H1 (cell line): ENCODE results near the gene UBA3. TPM values are rescaled to one million over a fixed set of nuclear protein-coding genes. Genes with fewer than 3 reads are reported as not detected.

Source experiments
- CTCF ChIA-PET: fragments of 300-600 bp; sonication (Branson Sonifier 250); formaldehyde crosslinking; loops from one replicate; lab custom pipeline; 2021; ENCODE audit not compliant: partially characterized antibody; lab: Charles Lee
- POLR2A ChIA-PET: fragments of 300-600 bp; sonication (Branson Sonifier 250); formaldehyde crosslinking; loops from one replicate; lab custom pipeline; 2021; ENCODE audit warnings: inconsistent platforms; ENCODE audit not compliant: partially characterized antibody; lab: Charles Lee
- DNase-seq, 2 experiments: peaks; one replicate each; pipeline versions ENCODE4 v3.0.0 to v3.0.0-alpha.2; 2010 to 2022; ENCODE audit warnings: low spot score in 2 of 2, low read depth in 1 of 2, mixed read lengths in 1 of 2
- FAIRE-seq: peaks from 2 replicates; lab custom pipeline; 2011; peaks lifted over from hg19 to GRCh38; lab: Jason Lieb, UNC
- H2AFZ ChIP-seq: 2 replicates; pipeline ENCODE4 v1.8.1; 2012; ENCODE audit warnings: low read length, inconsistent platforms
- H2AK5ac ChIP-seq: 2 replicates; pipeline ENCODE4 v1.6.1; 2013; ENCODE audit warnings: low read depth, low read length
- H2BK120ac ChIP-seq: replicated peaks from 2 replicates; pipeline ENCODE3; 2013; ENCODE audit warnings: low read depth, low read length, inconsistent platforms
- H2BK12ac ChIP-seq: 2 replicates; pipeline ENCODE4 v1.6.1; 2013; ENCODE audit warnings: low read depth, low read length
- H2BK15ac ChIP-seq: 2 replicates; pipeline ENCODE4 v1.6.1; 2013; ENCODE audit warnings: low read length
- H2BK20ac ChIP-seq: 2 replicates; pipeline ENCODE4 v1.6.1; 2013; ENCODE audit warnings: low read length
- H2BK5ac ChIP-seq: 2 replicates; pipeline ENCODE4 v1.6.1; 2013; ENCODE audit warnings: low read depth, low read length
- H3K14ac ChIP-seq: 2 replicates; pipeline ENCODE4 v1.6.1; 2013; ENCODE audit warnings: inconsistent platforms; ENCODE audit not compliant: insufficient read length
- H3K18ac ChIP-seq: 2 replicates; pipeline ENCODE4 v1.6.1; 2013; ENCODE audit warnings: low read length; ENCODE audit errors: extremely low read depth
- H3K23ac ChIP-seq: 2 replicates; pipeline ENCODE4 v1.6.1; 2013; ENCODE audit warnings: inconsistent platforms; ENCODE audit not compliant: insufficient read length
- H3K23me2 ChIP-seq: 2 replicates; pipeline ENCODE4 v1.6.1; 2013; ENCODE audit warnings: low read depth, low read length
- H3K27ac ChIP-seq: 2 replicates; pipeline ENCODE4 v1.6.1; 2011; ENCODE audit warnings: low read depth, low read length, inconsistent platforms
- H3K27me3 ChIP-seq, 4 experiments: replicated peaks in 1 of 4; 1 replicate in 1 of 4; 2 replicates in 3 of 4; pipeline versions ENCODE4 v1.6.1 to v1.8.1; 2011 to 2013; ENCODE audit warnings: low read length in 3 of 4, mild to moderate bottlenecking in 3 of 4, inconsistent platforms in 2 of 4, mixed read lengths in 2 of 4, moderate library complexity in 1 of 4; ENCODE audit not compliant: control insufficient read depth in 3 of 4, insufficient read depth in 3 of 4; ENCODE audit errors: extremely low read depth in 1 of 4
- H3K36me3 ChIP-seq, 4 experiments: 2 replicates each; pipeline versions ENCODE4 v1.6.1 to v1.8.1; 2011 to 2013; ENCODE audit warnings: mild to moderate bottlenecking in 4 of 4, low read length in 3 of 4, moderate library complexity in 2 of 4, control low read depth in 1 of 4, inconsistent platforms in 1 of 4; ENCODE audit not compliant: insufficient read depth in 4 of 4, control insufficient read depth in 2 of 4
- H3K4ac ChIP-seq: replicated peaks from 2 replicates; pipeline ENCODE3; 2013; ENCODE audit warnings: low read length, low read depth, mixed read lengths, inconsistent platforms; ENCODE audit not compliant: insufficient read length
- H3K4me1 ChIP-seq, 4 experiments: replicated peaks in 1 of 4; 1 replicate in 1 of 4; 2 replicates in 3 of 4; pipeline versions ENCODE4 v1.6.1 to v1.8.1; 2011 to 2013; ENCODE audit warnings: low read length in 3 of 4, inconsistent platforms in 2 of 4, mixed read lengths in 1 of 4; ENCODE audit not compliant: insufficient read depth in 4 of 4, control insufficient read depth in 3 of 4
- H3K4me2 ChIP-seq, 2 experiments: 2 replicates each; pipeline versions ENCODE4 v1.6.1 to v1.8.1; 2011 to 2013; ENCODE audit warnings: low read depth in 2 of 2, low read length in 2 of 2, control low read depth in 1 of 2, inconsistent platforms in 1 of 2, mild to moderate bottlenecking in 1 of 2; ENCODE audit not compliant: insufficient read depth in 1 of 2
- H3K4me3 ChIP-seq, 4 experiments: fragments of 200-600, 300-600 bp in 1 of 4; sonication (generic), shearing (Covaris generic), sonication (Bioruptor Twin) in 1 of 4; 2 replicates each; pipeline versions ENCODE4 v1.5.1 to v1.8.1; 2011 to 2016; ENCODE audit warnings: low read length in 4 of 4, low read depth in 3 of 4, control low read depth in 2 of 4, inconsistent platforms in 2 of 4, mild to moderate bottlenecking in 2 of 4, mixed read lengths in 1 of 4, moderate library complexity in 1 of 4; ENCODE audit not compliant: insufficient read depth in 2 of 4; ENCODE audit errors: extremely low read depth in 1 of 4
- H3K56ac ChIP-seq: replicated peaks from 2 replicates; pipeline ENCODE3; 2013; ENCODE audit warnings: low read depth, mild to moderate bottlenecking, mixed read lengths, low read length, inconsistent platforms; ENCODE audit not compliant: insufficient read length
- H3K79me1 ChIP-seq: 2 replicates; pipeline ENCODE4 v1.6.1; 2013; ENCODE audit warnings: low read depth, low read length, control low read depth
- H3K79me2 ChIP-seq, 2 experiments: 2 replicates each; pipeline versions ENCODE4 v1.6.1 to v1.8.1; 2012 to 2013; ENCODE audit warnings: low read length in 2 of 2, mild to moderate bottlenecking in 2 of 2, inconsistent platforms in 1 of 2; ENCODE audit not compliant: insufficient read depth in 2 of 2, control insufficient read depth in 1 of 2
- H3K9ac ChIP-seq, 4 experiments: replicated peaks in 1 of 4; 1 replicate in 1 of 4; 2 replicates in 3 of 4; pipeline versions ENCODE4 v1.6.1 to v1.8.1; 2011 to 2013; ENCODE audit warnings: low read depth in 3 of 4, low read length in 3 of 4, control low read depth in 2 of 4, mild to moderate bottlenecking in 2 of 4, moderate library complexity in 2 of 4, inconsistent platforms in 1 of 4; ENCODE audit errors: extremely low read depth in 1 of 4
- H3K9me3 ChIP-seq, 2 experiments: 2 replicates each; pipeline versions ENCODE4 v1.6.1 to v1.8.1; 2012 to 2013; ENCODE audit warnings: mild to moderate bottlenecking in 2 of 2, moderate library complexity in 2 of 2, control low read depth in 1 of 2, inconsistent platforms in 1 of 2, low read depth in 1 of 2, low read length in 1 of 2, mixed read lengths in 1 of 2; ENCODE audit not compliant: insufficient read depth in 2 of 2
- H4K20me1 ChIP-seq, 2 experiments: replicated peaks in 1 of 2; 2 replicates each; pipeline versions ENCODE3 to v1.8.1; 2011 to 2013; ENCODE audit warnings: inconsistent platforms in 2 of 2, low read length in 2 of 2, mild to moderate bottlenecking in 1 of 2; ENCODE audit not compliant: insufficient read depth in 2 of 2, control insufficient read depth in 1 of 2
- H4K5ac ChIP-seq: 2 replicates; pipeline ENCODE4 v1.6.1; 2013; ENCODE audit warnings: low read length, low read depth, mixed read lengths, inconsistent platforms; ENCODE audit not compliant: insufficient read length
- H4K8ac ChIP-seq: 2 replicates; pipeline ENCODE4 v1.8.0; 2013; ENCODE audit warnings: mild to moderate bottlenecking, moderate library complexity, low read length, inconsistent platforms; ENCODE audit not compliant: insufficient read depth; ENCODE audit errors: extremely low read depth
- H4K91ac ChIP-seq: replicated peaks from 2 replicates; pipeline ENCODE3; 2013; ENCODE audit warnings: low read length, mixed read lengths, inconsistent platforms; ENCODE audit not compliant: insufficient read length
- CBX5 ChIP-seq: fragments of 300-800, 300-1000 bp; sonication (generic); IDR thresholded peaks from 2 replicates; pipeline ENCODE4 v1.7.1; 2016; ENCODE audit warnings: antibody characterized with exemption, low read length, low read depth
- CHD1 ChIP-seq: IDR thresholded peaks from 2 replicates; pipeline ENCODE4 v1.6.1; 2012; ENCODE audit warnings: low read depth, low read length, improper control_type of control experiment
- GABPA ChIP-seq: IDR thresholded peaks from 2 replicates; pipeline ENCODE4 v1.6.1; 2011; ENCODE audit warnings: mild to moderate bottlenecking, low read length, moderate library complexity, borderline replicate concordance; ENCODE audit not compliant: insufficient read depth
- SIRT6 ChIP-seq: IDR thresholded peaks from one replicate; pipeline ENCODE4 v1.7.1; 2012; ENCODE audit warnings: low read length, inconsistent platforms
- SIX5 ChIP-seq: IDR thresholded peaks from 2 replicates; pipeline ENCODE4 v1.6.1; 2011; ENCODE audit warnings: mild to moderate bottlenecking, low read depth, low read length
- WGBS, 2 experiments: shearing (Covaris generic) in 1 of 2; methylation state at CpG; one replicate each; pipeline versions ENCODE4 v1.1.6 to v1.1.7; 2013 to 2015; ENCODE audit warnings: low lambda C conversion rate in 2 of 2, mixed read lengths in 2 of 2, inconsistent platforms in 1 of 2, low coverage in 1 of 2, missing lambda C conversion rate in 1 of 2; ENCODE audit not compliant: insufficient replicate concordance in 2 of 2, insufficient coverage in 1 of 2, insufficient read length in 1 of 2; ENCODE audit errors: extremely low coverage in 1 of 2, missing lambda C conversion rate in 1 of 2; 5-methylcytosine and 5-hydroxymethylcytosine counted together
- polyA plus RNA-seq, 7 experiments: library from polyadenylated mRNA; depleted of rRNA in 3 of 7; stranded (reverse) in 5 of 7; unstranded in 2 of 7; fragments of >200 nt in 5 of 7; fragments of 200-250 nt in 2 of 7; gene quantifications; 1 replicate in 5 of 7; 2 replicates in 1 of 7; 4 replicates in 1 of 7; pipeline versions ENCODE4 v1.2.1 to v1.2.3, GENCODE V29; 2011 to 2013; ENCODE audit warnings: missing spikeins in 2 of 7, mixed read lengths in 2 of 7
- total RNA-seq: library from RNA; stranded (reverse); fragmentation: NEBNext Ultra II Directional; extraction: Animal tissue kit (Norgen Biotek cat#: 25700); gene quantifications from 2 replicates; pipeline ENCODE4 v1.2.1, GENCODE V29; 2021

Gene UBA3
- total and polyA plus RNA-seq, 2 of the 8 experiments (the other 6 are each of a cell fraction or from before 2014, with no cell fraction given), result 40.8 to 97.8 TPM

DNA sequence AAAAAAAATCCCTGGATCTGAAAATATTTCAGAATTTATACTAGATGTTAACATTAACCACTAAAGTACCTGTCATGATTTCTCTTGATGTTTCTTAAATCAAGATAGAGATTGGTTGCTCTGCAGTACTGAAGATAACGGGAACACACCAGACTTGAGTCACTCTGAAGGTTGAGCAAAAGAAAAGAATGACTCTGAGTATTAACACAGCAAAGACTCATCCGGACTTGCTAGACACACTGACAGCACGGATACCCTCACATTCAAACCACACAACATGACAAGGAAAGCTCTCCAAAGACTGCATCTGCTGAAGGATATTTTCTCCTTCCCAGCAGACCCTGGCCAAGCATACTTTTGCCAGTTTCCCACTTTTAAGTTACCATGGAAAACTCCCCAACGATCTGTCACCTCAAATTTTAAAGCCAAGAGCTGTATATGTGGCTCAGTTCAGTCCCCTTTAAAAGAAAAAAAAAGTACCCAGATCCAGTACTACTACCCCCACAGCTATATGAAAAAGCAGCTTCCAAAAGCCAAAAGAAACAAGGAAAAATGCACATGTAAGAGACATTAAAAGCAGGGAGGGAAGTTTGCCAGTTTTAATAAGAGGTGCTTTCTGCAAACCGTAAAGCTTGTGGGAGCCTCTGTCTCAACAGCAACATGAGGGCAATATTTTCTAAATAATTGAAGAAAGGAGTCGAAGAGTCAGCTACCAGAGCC, 74.9 kb downstream of the UBA3 start:
- CTCF ChIA-PET, result interaction anchor here (1.2 to 1.6 kb wide), 3 partner anchors 8 to 10 kb away, joined by 3 to 7 read pairs (median 4); no protein-coding TSS in a partner anchor
- Histone ChIP-seq H3K4me2 (no peak overlapping the region), H3K18ac (no peak overlapping the region), H4K5ac (no peak overlapping the region), H3K79me1 (no peaks in the 10 kb centered on the region), H2AFZ (no peak overlapping the region), H3K36me3 (peaks cover 0 to 19% (median 4%) of the 10 kb centered on the region in 4 experiments; a peak in 4 of 8 replicates), H2BK20ac (no peak overlapping the region), H3K79me2 (no peaks in the 10 kb centered on the region), H3K27ac (no peak overlapping the region), H4K20me1 (no peaks in the 10 kb centered on the region), H3K14ac (no peak overlapping the region), H2BK15ac (no peak overlapping the region), H3K9me3 (no peaks in the 10 kb centered on the region), H2AK5ac (no peak overlapping the region), H3K4ac (no peak overlapping the region), H3K27me3 (no peaks in the 10 kb centered on the region), H3K4me1 (peaks cover 3 to 11% (median 4%) of the 10 kb centered on the region in 4 experiments; a peak in 6 of 7 replicates), H3K4me3 (no peak overlapping the region), H3K23ac (no peak overlapping the region), H2BK12ac (no peak overlapping the region), H4K8ac (no peak overlapping the region), H2BK120ac (no peak overlapping the region), H2BK5ac (no peak overlapping the region), H3K9ac (no peak overlapping the region), H4K91ac (no peak overlapping the region), H3K23me2 (no peaks in the 10 kb centered on the region), H3K56ac (no peak overlapping the region)
- DNase-seq (no peak), FAIRE-seq (no peak)
- 88% methylated on average over 6 of the region's 6 CpGs; no CpG with 5 or more reads in 1 of the 2 experiments for WGBS, 2 experiments
- no peak for TF ChIP-seq CHD1
- no peak for TF ChIP-seq GABPA
- no peak for TF ChIP-seq CBX5
- TF ChIP-seq SIRT6, result no peak
- no peak for TF ChIP-seq SIX5
- POLR2A ChIA-PET, result interaction anchor here (1.3 to 1.6 kb wide), 2 partner anchors 9 kb away, joined by 6 to 9 read pairs; partner anchors contain the start of gene EOGT
